Subcutaneous preadipocyte (primary cell): ENCODE results near the gene NXNL2. TPM values are rescaled to one million over a fixed set of nuclear protein-coding genes. Genes with fewer than 3 reads are reported as not detected.

ENCODE experiments used
- total RNA-seq: library from RNA; depleted of rRNA; stranded (reverse); fragments of >200 nt; gene quantifications from 2 replicates; pipeline ENCODE4 v1.2.3, GENCODE V29; 2012

The NXNL2 gene
- not detected in 2 replicates for total RNA-seq

DNA sequence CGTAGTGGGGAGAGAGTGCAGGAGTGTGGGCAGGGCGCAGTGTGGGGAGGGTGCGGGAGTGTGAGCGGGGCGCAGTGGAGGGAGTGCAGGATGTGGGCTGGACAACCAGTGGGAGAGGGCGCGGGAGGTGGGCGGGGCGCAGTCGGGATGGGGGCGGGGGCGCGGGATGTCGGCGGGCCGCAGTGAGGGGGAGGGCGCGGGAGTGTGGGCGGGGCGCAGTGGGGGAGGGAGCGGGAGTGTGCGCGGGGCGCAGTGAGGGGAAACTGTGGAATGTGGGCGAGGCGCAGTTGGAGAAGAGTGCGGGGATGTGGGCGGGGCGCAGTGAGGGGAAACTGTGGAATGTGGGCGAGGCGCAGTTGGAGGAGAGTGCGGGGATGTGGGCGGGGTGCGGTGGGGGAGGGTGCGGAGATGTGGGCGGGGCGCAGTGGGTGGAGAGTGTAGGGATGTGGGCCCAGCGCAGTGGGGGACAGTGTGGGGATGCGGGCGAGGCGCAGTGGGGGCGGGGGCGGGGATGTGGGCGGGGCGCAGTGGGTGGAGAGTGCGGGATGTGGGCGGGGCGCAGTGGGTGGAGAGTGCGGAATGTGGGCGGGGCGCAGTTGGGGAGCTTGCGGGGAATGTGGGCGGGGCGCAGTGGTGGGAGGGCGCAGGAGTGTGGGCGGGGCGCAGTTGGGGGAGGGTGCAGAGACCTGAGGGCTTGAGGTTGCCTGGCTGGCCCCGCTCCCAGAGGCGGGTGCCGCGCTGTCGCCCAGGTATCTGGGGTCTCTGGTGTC is at the start of gene NXNL2:
TSS of gene NXNL2 (plus strand) at position 723 of the 770 bp plus-strand sequence. CDS start 257 bp downstream, outside the sequence.

Other genes with a start within 250 kb of the NXNL2 start
- 44.1 and 50.4 TPM in 2 replicates for gene SPIN1, start 146.7 kb upstream of the NXNL2 start, total RNA-seq